ENCODE results near the gene PPFIA1. TPM values are rescaled to one million over a fixed set of nuclear protein-coding genes. Genes with fewer than 3 reads are reported as not detected.

Gene PPFIA1
- total and polyA plus RNA-seq, 2 donors (not counting 1 experiment from before 2014, with no cell fraction given): 38.8 to 39.8 TPM

GRCh38 chr11:70226183-70226582, 44.3 kb upstream of the PPFIA1 start:
- DNase-seq (ENCODE audit: low read depth in 2 of 2): no peak

GRCh38 chr11:70226967-70227366, 43.5 kb upstream of the PPFIA1 start:
- TF ChIP-seq EZH2 (IDR thresholded peaks at IDR 0.05; ENCODE audit: low read length, missing control alignments): no peak
- TF ChIP-seq CTCF (conservative IDR thresholded peaks at IDR 0.05 in 1 of 2, IDR thresholded peaks at IDR 0.05 in 1 of 2; ENCODE audit: low read depth in 1 of 2, low read length in 2 of 2): peak; percentile 14 to 17
- Histone ChIP-seq H4K20me1 (ENCODE audit: control insufficient read depth, extremely low read depth, insufficient read depth, low read length) (no peaks in the 10 kb centered on the region), H3K27me3 (ENCODE audit: control insufficient read depth, insufficient read depth, low read length) (no peaks in the 10 kb centered on the region), H3K79me2 (ENCODE audit: control insufficient read depth, insufficient read depth, low read length) (no peaks in the 10 kb centered on the region), H3K9ac (ENCODE audit: insufficient read depth, low read length) (no peak overlapping the region), H3K36me3 (ENCODE audit: control insufficient read depth, insufficient read depth, low read length) (no peaks in the 10 kb centered on the region), H3K9me3 (ENCODE audit: control insufficient read depth, insufficient read depth, low read depth, low read length) (no peaks in the 10 kb centered on the region), H3K4me1 (ENCODE audit: control insufficient read depth, extremely low read depth, insufficient read depth, low read length) (no peaks in the 10 kb centered on the region), H3K4me2 (ENCODE audit: extremely low read depth, insufficient read depth, low read length) (no peak overlapping the region), H2AFZ (ENCODE audit: low read length) (no peak overlapping the region), H3K27ac (ENCODE audit: insufficient read depth, low read length) (no peak overlapping the region), H3K4me3 (replicated peaks in 1 of 4; ENCODE audit: control extremely low read depth in 1 of 4, insufficient read depth in 1 of 4, low read depth in 3 of 4, low read length in 4 of 4) (no peak overlapping the region)
- no peak for DNase-seq (ENCODE audit: low read depth in 2 of 2)

More at GRCh38 chr11:70226183-70226582, 44.3 kb upstream of the PPFIA1 start:
- no peak overlapping the region for H3K9ac ChIP-seq (ENCODE audit: insufficient read depth, low read length)
- H3K36me3 ChIP-seq (ENCODE audit: control insufficient read depth, insufficient read depth, low read length): no peaks in the 10 kb centered on the region
- no peak overlapping the region for H3K27ac ChIP-seq (ENCODE audit: insufficient read depth, low read length)
- H3K4me1 ChIP-seq (ENCODE audit: control insufficient read depth, extremely low read depth, insufficient read depth, low read length): no peaks in the 10 kb centered on the region
- no peaks in the 10 kb centered on the region for H3K27me3 ChIP-seq (ENCODE audit: control insufficient read depth, insufficient read depth, low read length)
- no peaks in the 10 kb centered on the region for H3K79me2 ChIP-seq (ENCODE audit: control insufficient read depth, insufficient read depth, low read length)
- TF ChIP-seq CTCF (conservative IDR thresholded peaks at IDR 0.05 in 1 of 2, IDR thresholded peaks at IDR 0.05 in 1 of 2; ENCODE audit: low read depth in 1 of 2, low read length in 2 of 2) (no peak), EZH2 (IDR thresholded peaks at IDR 0.05; ENCODE audit: low read length, missing control alignments) (no peak)
- H3K9me3 ChIP-seq (ENCODE audit: control insufficient read depth, insufficient read depth, low read depth, low read length): no peaks in the 10 kb centered on the region
- no peak overlapping the region for H3K4me3 ChIP-seq (replicated peaks in 1 of 4; ENCODE audit: control extremely low read depth in 1 of 4, insufficient read depth in 1 of 4, low read depth in 3 of 4, low read length in 4 of 4)
- no peaks in the 10 kb centered on the region for H4K20me1 ChIP-seq (ENCODE audit: control insufficient read depth, extremely low read depth, insufficient read depth, low read length)
- no peak overlapping the region for H3K4me2 ChIP-seq (ENCODE audit: extremely low read depth, insufficient read depth, low read length)
- no peak overlapping the region for H2AFZ ChIP-seq (ENCODE audit: low read length)

- no peak for DNase-seq (ENCODE audit: low read depth in 2 of 2)
- no peaks in the 10 kb centered on the region for H3K79me2 ChIP-seq (ENCODE audit: control insufficient read depth, insufficient read depth, low read length)
- no peaks in the 10 kb centered on the region for H3K36me3 ChIP-seq (ENCODE audit: control insufficient read depth, insufficient read depth, low read length)
- H3K4me2 ChIP-seq (ENCODE audit: extremely low read depth, insufficient read depth, low read length): no peak overlapping the region
- H3K4me1 ChIP-seq (ENCODE audit: control insufficient read depth, extremely low read depth, insufficient read depth, low read length): no peaks in the 10 kb centered on the region
- no peak overlapping the region for H3K4me3 ChIP-seq (replicated peaks in 1 of 4; ENCODE audit: control extremely low read depth in 1 of 4, insufficient read depth in 1 of 4, low read depth in 3 of 4, low read length in 4 of 4)
- H4K20me1 ChIP-seq (ENCODE audit: control insufficient read depth, extremely low read depth, insufficient read depth, low read length): no peaks in the 10 kb centered on the region
- no peak overlapping the region for H2AFZ ChIP-seq (ENCODE audit: low read length)
- H3K27ac ChIP-seq (ENCODE audit: insufficient read depth, low read length): no peak overlapping the region
- no peak overlapping the region for H3K9ac ChIP-seq (ENCODE audit: insufficient read depth, low read length)
- no peaks in the 10 kb centered on the region for H3K27me3 ChIP-seq (ENCODE audit: control insufficient read depth, insufficient read depth, low read length)
- no peaks in the 10 kb centered on the region for H3K9me3 ChIP-seq (ENCODE audit: control insufficient read depth, insufficient read depth, low read depth, low read length)
- TF ChIP-seq CTCF (conservative IDR thresholded peaks at IDR 0.05 in 1 of 2, IDR thresholded peaks at IDR 0.05 in 1 of 2; ENCODE audit: low read depth in 1 of 2, low read length in 2 of 2) (no peak), EZH2 (IDR thresholded peaks at IDR 0.05; ENCODE audit: low read length, missing control alignments) (no peak)
Measured at GRCh38 chr11:70229737-70230136, 40.8 kb upstream of the PPFIA1 start.
